LHCN-M2 (cell line): ENCODE data around the gene CDK6. TPM values are rescaled to one million over a fixed set of nuclear protein-coding genes. Genes with fewer than 3 reads are reported as not detected.

Source experiments
- DNase-seq: peaks from one replicate; pipeline ENCODE4 v3.0.0-alpha.2; 2012; ENCODE audit warnings: low read depth
- total RNA-seq: library from RNA; depleted of rRNA; stranded (reverse); fragments of >200 nt; gene quantifications from 2 replicates; pipeline ENCODE4 v1.2.3, GENCODE V29; 2014

CDK6 gene
- total RNA-seq, 1 experiment from 2014 or later: 66.1 TPM

GRCh38 chr7:92847305-92847704, 10.9 kb upstream of the CDK6 start:
- no peak for DNase-seq

GRCh38 chr7:92845736-92846135, 9.4 kb upstream of the CDK6 start:
- DNase-seq: no peak

- no peak for DNase-seq
Observed at GRCh38 chr7:92843781-92844180, 7.4 kb upstream of the CDK6 start.

- peak; percentile 63 for DNase-seq
Observed at GRCh38 chr7:92843034-92843760, 6.8 kb upstream of the CDK6 start.

GRCh38 chr7:92841192-92841591, 4.8 kb upstream of the CDK6 start:
- DNase-seq: peak; percentile 73

GRCh38 chr7:92840316-92840715, 3.9 kb upstream of the CDK6 start:
- DNase-seq: no peak

GRCh38 chr7:92839901-92840300, 3.5 kb upstream of the CDK6 start:
- no peak for DNase-seq

- no peak for DNase-seq
Observed at GRCh38 chr7:92838934-92839333, 2.6 kb upstream of the CDK6 start.

GRCh38 chr7:92837000-92837749, 802 bp upstream of the CDK6 start:
- DNase-seq: peak; percentile 72

- DNase-seq: peak; percentile 60
Observed at GRCh38 chr7:92835851-92836488, 403 bp downstream of the CDK6 start.

GRCh38 chr7:92835261-92835850, 1.0 kb downstream of the CDK6 start:
- peak; percentile 85 for DNase-seq

- DNase-seq: peak; percentile 23
Observed at GRCh38 chr7:92834507-92835260, 1.7 kb downstream of the CDK6 start.

GRCh38 chr7:92833766-92834506, 2.4 kb downstream of the CDK6 start:
- peak; percentile 86 for DNase-seq

GRCh38 chr7:92833024-92833765, 3.2 kb downstream of the CDK6 start:
- peak; percentile 87 for DNase-seq

- no peak for DNase-seq
Observed at GRCh38 chr7:92832534-92833023, 3.8 kb downstream of the CDK6 start.

GRCh38 chr7:92831716-92832533, 4.4 kb downstream of the CDK6 start:
- peak; percentile 96 for DNase-seq

- DNase-seq: no peak
Observed at GRCh38 chr7:92830532-92831110, 5.8 kb downstream of the CDK6 start.

GRCh38 chr7:92830027-92830426, 6.3 kb downstream of the CDK6 start:
- no peak for DNase-seq
